Activated CD4-positive, alpha-beta memory T cell treated with anti-CD3 and anti-CD28 coated beads for 36 hours (primary cell): ENCODE measurements around the gene GRM8. TPM values are rescaled to one million over a fixed set of nuclear protein-coding genes. Genes with fewer than 3 reads are reported as not detected.

ENCODE experiments used
- CTCF ChIA-PET: fragments of 350-600 bp; sonication (Branson Sonifier 250); formaldehyde crosslinking; loops from one replicate; lab custom pipeline; 2021; ENCODE audit warnings: antibody characterized with exemption, inconsistent platforms; lab: Charles Lee
- POLR2A ChIA-PET: fragments of 350-600 bp; sonication (Branson Sonifier 250); formaldehyde crosslinking; loops from one replicate; lab custom pipeline; 2021; ENCODE audit warnings: antibody characterized with exemption; lab: Charles Lee
- DNase-seq: peaks from one replicate; pipeline ENCODE4 v3.0.0-alpha.2; 2020
- H3K27ac Mint-ChIP-seq: one replicate; pipeline ENCODE4 v1.8.0; 2021; ENCODE audit warnings: mixed read lengths
- H3K27me3 Mint-ChIP-seq: one replicate; pipeline ENCODE4 v1.8.0; 2021; ENCODE audit warnings: mixed read lengths
- H3K36me3 Mint-ChIP-seq: one replicate; pipeline ENCODE4 v1.8.0; 2021; ENCODE audit warnings: mixed read lengths
- H3K4me1 Mint-ChIP-seq: one replicate; pipeline ENCODE4 v1.8.0; 2021; ENCODE audit warnings: low read depth, mixed read lengths
- H3K4me3 Mint-ChIP-seq: one replicate; pipeline ENCODE4 v1.8.0; 2021; ENCODE audit warnings: mild to moderate bottlenecking, mixed read lengths
- H3K9me3 Mint-ChIP-seq: one replicate; pipeline ENCODE4 v1.8.0; 2021; ENCODE audit warnings: mixed read lengths
- intact Hi-C: fragments of 100-400 bp; cut with micrococcal nuclease; formaldehyde crosslinking; loops from one replicate; pipeline ENCODE4 v1.15.1; 2023
- total RNA-seq, 2 experiments: library from RNA; stranded (reverse); gene quantifications; one replicate each; pipeline ENCODE4 v1.2.3, GENCODE V29; 2021

GRM8 gene
- total RNA-seq, 2 experiments from 2014 or later = not detected

DNA sequence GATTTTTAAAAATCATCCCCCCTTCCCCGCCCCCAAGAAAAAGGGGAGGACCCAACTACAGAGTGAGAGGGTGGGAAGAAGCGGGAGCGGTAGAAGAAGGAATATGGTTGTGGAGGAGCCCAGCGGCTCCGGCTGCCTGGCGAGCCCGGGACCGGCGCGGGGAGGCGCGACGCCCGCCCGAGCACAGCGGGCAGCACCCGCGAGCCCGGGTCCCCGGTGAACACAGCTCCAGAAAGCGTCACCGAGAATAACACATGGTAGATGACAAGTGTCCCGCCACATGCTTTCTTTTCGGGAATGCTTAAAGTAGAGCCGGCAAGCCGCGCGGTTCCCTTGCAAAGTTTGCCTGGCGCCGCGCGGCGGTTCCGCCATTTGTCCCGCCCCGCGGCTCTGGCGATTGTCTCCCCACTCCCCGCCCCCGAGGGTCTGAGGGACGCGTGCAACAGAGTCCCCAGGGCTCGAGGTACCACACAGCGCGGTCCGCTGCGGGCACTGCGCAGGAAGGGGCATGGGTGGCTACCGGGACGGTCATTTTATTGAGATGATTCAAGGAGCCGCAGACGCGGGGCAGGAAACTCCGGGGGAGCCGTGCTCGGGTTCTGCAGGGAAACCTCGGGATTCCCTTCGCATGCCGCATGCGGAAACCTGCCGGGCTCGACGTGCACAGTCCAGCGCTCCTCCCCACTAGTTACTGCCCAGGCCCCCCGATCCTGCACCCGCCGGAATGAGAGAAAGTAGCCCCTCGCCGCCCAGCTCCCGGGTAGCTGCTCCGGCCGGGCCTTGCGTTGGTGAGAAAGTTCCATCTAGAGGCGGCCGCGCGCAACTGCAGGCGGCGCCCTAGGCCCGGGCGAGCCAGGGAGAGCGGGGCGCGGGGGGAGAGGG is 781 bp upstream of the GRM8 start:
- Mint-ChIP-seq H3K36me3 (no peaks in the 10 kb centered on the region), H3K4me3 (peak overlapping the region; percentile 70), H3K27me3 (peaks cover 51% of the 10 kb centered on the region), H3K27ac (no peak overlapping the region), H3K9me3 (no peaks in the 10 kb centered on the region), H3K4me1 (peaks cover 13% of the 10 kb centered on the region)
- intact Hi-C loops = loop anchor here (1.0 to 5.0 kb wide), 4 partner anchors 69 to 450 kb away; partner anchors contain the start of genes ARF5, GCC1 and ZNF800
- CTCF ChIA-PET = interaction anchor here (0.6 to 2.8 kb wide), 10 partner anchors 9 to 450 kb away, joined by 3 to 8 read pairs (median 3); no protein-coding TSS in a partner anchor
- POLR2A ChIA-PET = interaction anchor here (0.6 kb wide), 1 partner anchor 215 kb away, joined by 5 read pairs; no protein-coding TSS in a partner anchor
- peak; percentile 69 for DNase-seq

DNA sequence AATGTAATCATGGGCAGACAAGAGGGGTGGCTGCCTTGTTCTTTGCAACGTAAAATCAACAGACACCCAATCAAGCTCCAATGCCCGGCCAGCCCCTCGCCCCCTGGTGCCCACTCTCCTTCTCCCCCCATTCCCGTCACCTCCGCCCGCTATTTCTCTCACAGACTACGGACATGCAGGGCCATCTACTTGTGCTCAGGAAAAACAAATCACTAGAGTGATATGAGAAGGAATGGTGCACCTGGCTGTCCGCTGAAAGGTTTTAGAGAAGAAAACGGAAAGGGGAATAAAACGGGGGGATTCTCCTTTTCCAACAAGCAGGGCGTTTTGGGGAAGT is 396 bp downstream of the GRM8 start:
- POLR2A ChIA-PET = no interaction called here
- H3K4me3 Mint-ChIP-seq = peak overlapping the region; percentile 64
- H3K27me3 Mint-ChIP-seq = peaks cover 52% of the 10 kb centered on the region
- peaks cover 11% of the 10 kb centered on the region for H3K4me1 Mint-ChIP-seq
- CTCF ChIA-PET = interaction anchor here (0.5 to 2.8 kb wide), 3 partner anchors 8 to 449 kb away, joined by 3 to 8 read pairs (median 4); no protein-coding TSS in a partner anchor
- no peaks in the 10 kb centered on the region for H3K36me3 Mint-ChIP-seq
- no peaks in the 10 kb centered on the region for H3K9me3 Mint-ChIP-seq
- intact Hi-C loops = loop anchor here (5.0 kb wide), 3 partner anchors 70 to 335 kb away; partner anchors contain the start of genes ARF5, GCC1 and ZNF800
- no peak for DNase-seq
- no peak overlapping the region for H3K27ac Mint-ChIP-seq

GRCh38 chr7:127251465-127252376 is 1.0 kb downstream of the GRM8 start:
- intact Hi-C loops = loop anchor here (5.0 kb wide), 3 partner anchors 71 to 336 kb away; partner anchors contain the start of genes ARF5, GCC1 and ZNF800
- DNase-seq = peak; percentile 36
- Mint-ChIP-seq H3K4me3 (peak overlapping the region; percentile 64), H3K27me3 (peaks cover 53% of the 10 kb centered on the region), H3K9me3 (no peaks in the 10 kb centered on the region), H3K4me1 (peaks cover 11% of the 10 kb centered on the region), H3K27ac (no peak overlapping the region), H3K36me3 (no peaks in the 10 kb centered on the region)
- POLR2A ChIA-PET = no interaction called here
- CTCF ChIA-PET = interaction anchor here (0.5 to 2.8 kb wide), 5 partner anchors 7 to 448 kb away, joined by 3 to 8 read pairs (median 4); no protein-coding TSS in a partner anchor

DNA sequence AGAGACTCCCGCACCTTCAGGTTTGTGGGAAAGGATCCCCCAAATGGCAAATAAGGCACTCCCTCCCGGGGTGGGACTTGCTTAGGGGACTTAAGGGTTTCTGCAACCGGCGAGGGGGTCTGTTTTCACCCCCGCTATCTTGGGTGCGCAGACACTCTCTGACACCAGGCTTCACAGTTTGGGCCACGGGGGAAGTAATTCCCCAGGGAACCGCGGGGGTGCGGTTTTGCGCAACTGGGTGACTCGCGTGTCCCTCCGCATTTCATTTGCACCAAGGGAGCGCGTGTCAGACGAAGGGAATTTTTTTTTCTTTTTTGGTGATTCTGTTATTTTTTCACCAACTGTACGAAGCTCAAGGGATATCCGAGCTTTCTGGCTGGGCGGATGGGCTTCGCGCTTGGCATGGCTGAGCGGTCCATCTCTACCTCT is 1.7 kb downstream of the GRM8 start:
- Mint-ChIP-seq H3K4me1 (peaks cover 11% of the 10 kb centered on the region), H3K4me3 (no peak overlapping the region), H3K9me3 (no peaks in the 10 kb centered on the region), H3K36me3 (no peaks in the 10 kb centered on the region), H3K27me3 (peaks cover 50% of the 10 kb centered on the region), H3K27ac (no peak overlapping the region)
- intact Hi-C loops = loop anchor here (5.0 kb wide), 3 partner anchors 71 to 336 kb away; partner anchors contain the start of genes ARF5, GCC1 and ZNF800
- ChIA-PET CTCF (interaction anchor here (1.1 to 2.2 kb wide), 6 partner anchors 9 to 448 kb away, joined by 3 to 7 read pairs (median 4); no protein-coding TSS in a partner anchor), POLR2A (no interaction called here)
- no peak for DNase-seq

DNA sequence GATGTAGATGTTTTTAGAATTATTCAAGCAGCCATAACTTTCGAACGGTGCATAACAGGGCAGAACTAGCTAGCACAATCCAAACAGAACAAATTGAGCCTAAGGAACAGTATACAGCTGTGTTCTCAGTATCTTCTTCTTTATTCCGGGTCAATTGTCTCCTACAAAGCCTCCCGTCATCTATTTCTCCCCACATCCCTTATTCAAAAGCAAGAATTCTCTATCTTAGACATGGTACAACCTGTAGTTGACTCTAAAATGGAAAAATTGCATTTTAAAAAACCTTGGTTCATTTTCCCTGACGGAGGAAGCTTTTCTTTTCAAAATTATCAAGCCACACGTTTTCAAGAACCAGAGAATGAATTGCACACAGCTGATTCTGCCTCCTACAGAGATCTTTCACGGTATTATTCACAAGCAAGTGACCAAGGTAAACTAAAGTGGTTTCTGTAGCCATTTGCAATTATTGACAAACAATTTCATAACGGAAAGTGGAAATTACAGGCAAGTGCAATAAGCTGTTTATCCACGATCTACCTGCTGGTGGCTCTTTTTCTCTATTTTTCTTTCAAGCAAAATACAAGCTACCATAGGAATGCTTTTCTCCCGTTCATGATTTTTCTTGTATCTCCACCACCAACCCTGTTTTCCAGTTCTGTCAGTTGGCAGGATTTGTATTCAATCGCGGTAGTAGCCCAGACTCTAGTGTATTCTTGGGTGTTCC is 2.3 kb downstream of the GRM8 start:
- Mint-ChIP-seq H3K36me3 (no peaks in the 10 kb centered on the region), H3K9me3 (no peaks in the 10 kb centered on the region), H3K27me3 (peaks cover 45% of the 10 kb centered on the region), H3K4me1 (peaks cover 11% of the 10 kb centered on the region), H3K27ac (no peak overlapping the region), H3K4me3 (no peak overlapping the region)
- CTCF ChIA-PET = interaction anchor here (1.1 to 2.2 kb wide), 5 partner anchors 10 to 197 kb away, joined by 3 to 7 read pairs (median 5); no protein-coding TSS in a partner anchor
- POLR2A ChIA-PET = no interaction called here
- DNase-seq = no peak
- intact Hi-C loops = loop anchor here (5.0 kb wide), 3 partner anchors 72 to 337 kb away; partner anchors contain the start of genes ARF5, GCC1 and ZNF800

GRCh38 chr7:127245607-127246006 is 7.1 kb downstream of the GRM8 start:
- Mint-ChIP-seq H3K36me3 (no peaks in the 10 kb centered on the region), H3K4me3 (no peak overlapping the region), H3K4me1 (peaks cover under 1% of the 10 kb centered on the region), H3K9me3 (no peaks in the 10 kb centered on the region), H3K27me3 (peaks cover 35% of the 10 kb centered on the region), H3K27ac (no peak overlapping the region)
- no peak for DNase-seq
- CTCF ChIA-PET = no interaction called here
- POLR2A ChIA-PET = interaction anchor here (0.5 kb wide), 1 partner anchor 235 kb away, joined by 3 read pairs; no protein-coding TSS in a partner anchor
- intact Hi-C loops = no loop called here

- DNase-seq = no peak
- peaks cover 31% of the 10 kb centered on the region for H3K27me3 Mint-ChIP-seq
- no peaks in the 10 kb centered on the region for H3K9me3 Mint-ChIP-seq
- H3K4me3 Mint-ChIP-seq = no peak overlapping the region
- no peaks in the 10 kb centered on the region for H3K36me3 Mint-ChIP-seq
- no peaks in the 10 kb centered on the region for H3K4me1 Mint-ChIP-seq
- ChIA-PET POLR2A (no interaction called here), CTCF (interaction anchor here (1.8 kb wide), 1 partner anchor 9 kb away, joined by 8 read pairs; the partner anchor contains the start of gene GRM8)
- intact Hi-C loops = no loop called here
- H3K27ac Mint-ChIP-seq = no peak overlapping the region
These were observed 7.7 kb downstream of the GRM8 start for GRCh38 chr7:127245002-127245401.

- ChIA-PET POLR2A (no interaction called here), CTCF (interaction anchor here (1.0 to 1.4 kb wide), 3 partner anchors 11 to 64 kb away, joined by 3 to 5 read pairs (median 3); no protein-coding TSS in a partner anchor)
- intact Hi-C loops = no loop called here
- Mint-ChIP-seq H3K9me3 (no peaks in the 10 kb centered on the region), H3K4me3 (no peak overlapping the region), H3K4me1 (no peaks in the 10 kb centered on the region), H3K36me3 (no peaks in the 10 kb centered on the region), H3K27me3 (peaks cover 21% of the 10 kb centered on the region), H3K27ac (no peak overlapping the region)
- DNase-seq = no peak
These were observed 12.9 kb downstream of the GRM8 start for GRCh38 chr7:127239814-127240213.

DNA sequence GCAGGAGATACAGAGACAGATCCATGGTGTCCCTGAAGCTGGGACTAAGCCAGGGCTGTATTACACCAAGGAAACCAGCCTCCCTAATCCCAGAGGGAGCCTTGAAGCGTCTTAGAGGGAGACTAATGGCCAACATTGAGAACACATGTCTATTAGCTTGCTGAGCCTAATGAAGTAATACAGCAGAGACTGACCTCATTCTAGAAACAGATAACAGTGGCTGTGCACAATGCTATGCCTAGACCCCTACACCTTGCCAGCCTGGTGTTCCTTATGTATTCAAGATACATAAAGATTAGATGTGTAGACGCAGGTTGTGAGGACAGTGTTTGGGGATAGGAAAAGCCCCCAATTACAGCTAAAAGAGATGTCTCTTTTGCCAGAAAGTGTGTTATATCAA is 19.1 kb downstream of the GRM8 start:
- ChIA-PET CTCF (no interaction called here), POLR2A (no interaction called here)
- no peaks in the 10 kb centered on the region for H3K9me3 Mint-ChIP-seq
- H3K4me1 Mint-ChIP-seq = no peaks in the 10 kb centered on the region
- intact Hi-C loops = no loop called here
- DNase-seq = no peak
- no peaks in the 10 kb centered on the region for H3K36me3 Mint-ChIP-seq
- peaks cover 11% of the 10 kb centered on the region for H3K27me3 Mint-ChIP-seq
- no peak overlapping the region for H3K27ac Mint-ChIP-seq
- H3K4me3 Mint-ChIP-seq = no peak overlapping the region

DNA sequence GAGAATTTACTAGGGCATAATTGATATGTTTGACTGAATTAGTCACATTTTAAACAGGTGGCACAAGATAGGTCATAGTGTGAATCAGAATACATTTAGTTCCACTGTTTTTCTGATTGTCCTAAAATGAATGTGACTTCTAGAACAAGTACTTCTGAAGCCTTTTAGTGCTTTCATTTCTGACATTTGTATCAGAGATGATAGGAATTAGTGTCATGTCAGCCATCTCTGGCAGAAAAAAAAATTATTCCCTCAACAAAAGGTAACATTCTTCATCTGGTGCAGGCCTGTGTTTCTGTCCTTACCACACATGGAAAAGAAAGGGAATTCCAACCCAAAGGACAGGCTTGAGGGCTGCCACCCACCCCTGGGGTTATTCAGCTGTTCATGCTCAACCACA is 21.3 kb downstream of the GRM8 start:
- DNase-seq = no peak
- POLR2A ChIA-PET = no interaction called here
- Mint-ChIP-seq H3K4me3 (no peak overlapping the region), H3K4me1 (no peaks in the 10 kb centered on the region), H3K27ac (no peak overlapping the region), H3K9me3 (no peaks in the 10 kb centered on the region), H3K27me3 (peaks cover 22% of the 10 kb centered on the region), H3K36me3 (no peaks in the 10 kb centered on the region)
- intact Hi-C loops = no loop called here
- CTCF ChIA-PET = no interaction called here
